Measurements from ENCODE around the gene ING3.

Gene ING3

GRCh38 chr7:120988591-120989256 lies 38.1 kb downstream of the ING3 start, which contains the start of gene CPED1:
Gene CPED1 (plus strand): TSS chr7:120988711. CDS start chr7:120989622, 911 bp downstream.
- no peak for DNase-seq (ENCODE audit: low read depth in 1 of 2, low spot score in 1 of 2)

GRCh38 chr7:120989257-120990220 lies 39.0 kb downstream of the ING3 start:
- DNase-seq (ENCODE audit: low read depth in 1 of 2, low spot score in 1 of 2): no peak

GRCh38 chr7:120990468-120991118 lies 40.0 kb downstream of the ING3 start:
- DNase-seq (ENCODE audit: low read depth in 1 of 2, low spot score in 1 of 2): no peak

GRCh38 chr7:120991161-120991560 lies 40.6 kb downstream of the ING3 start:
- DNase-seq (ENCODE audit: low read depth in 1 of 2, low spot score in 1 of 2): no peak

- no peak for DNase-seq (ENCODE audit: low read depth in 1 of 2, low spot score in 1 of 2)
Observed at GRCh38 chr7:120991581-120991980, 41.0 kb downstream of the ING3 start.

- DNase-seq (ENCODE audit: low read depth in 1 of 2, low spot score in 1 of 2): no peak
Observed at GRCh38 chr7:120992272-120992964, 41.8 kb downstream of the ING3 start.

- DNase-seq (ENCODE audit: low read depth in 1 of 2, low spot score in 1 of 2): no peak
Observed at GRCh38 chr7:120992965-120993494, 42.5 kb downstream of the ING3 start.

GRCh38 chr7:120993553-120994191 lies 43.1 kb downstream of the ING3 start:
- DNase-seq (ENCODE audit: low read depth in 1 of 2, low spot score in 1 of 2): no peak

- no peak for DNase-seq (ENCODE audit: low read depth in 1 of 2, low spot score in 1 of 2)
Observed at GRCh38 chr7:120994512-120995410, 44.2 kb downstream of the ING3 start.

GRCh38 chr7:120995654-120996053 lies 45.1 kb downstream of the ING3 start:
- DNase-seq (ENCODE audit: low read depth in 1 of 2, low spot score in 1 of 2): no peak

- DNase-seq (ENCODE audit: low read depth in 1 of 2, low spot score in 1 of 2): no peak
Observed at GRCh38 chr7:120996333-120996987, 45.9 kb downstream of the ING3 start.

GRCh38 chr7:120996988-120997345 lies 46.4 kb downstream of the ING3 start:
- no peak for DNase-seq (ENCODE audit: low read depth in 1 of 2, low spot score in 1 of 2)

- DNase-seq (ENCODE audit: low read depth in 1 of 2, low spot score in 1 of 2): no peak
Observed at GRCh38 chr7:120997882-120998474, 47.4 kb downstream of the ING3 start.

GRCh38 chr7:120998520-120998919 lies 47.9 kb downstream of the ING3 start:
- DNase-seq (ENCODE audit: low read depth in 1 of 2, low spot score in 1 of 2): no peak

GRCh38 chr7:120998996-120999565 lies 48.5 kb downstream of the ING3 start:
- DNase-seq (ENCODE audit: low read depth in 1 of 2, low spot score in 1 of 2): no peak

- no peak for DNase-seq (ENCODE audit: low read depth in 1 of 2, low spot score in 1 of 2)
Observed at GRCh38 chr7:121000081-121000983, 49.8 kb downstream of the ING3 start.

All from activated T-helper 1 cell treated with anti-CD3 and anti-CD28 coated beads, Interleukin-2, amount 50 U/mL, for 16 hours (primary cell).